PC-9 (cell line): ENCODE results near the gene HEG1. TPM values are rescaled to one million over a fixed set of nuclear protein-coding genes. Genes with fewer than 3 reads are reported as not detected.
"Not testable (repeated sequence)": the region's sequence is repeated elsewhere in the genome, so short reads cannot be mapped to it uniquely, and the experiment has no call there.

Experiments used
- BruUV-seq: library from RNA; stranded (reverse); fragments of 400-500 nt; replicated peaks from 2 replicates; lab custom pipeline; 2021; lab: Mats Ljungman, UMichigan
- CTCF ChIA-PET: fragments of 300-600 bp; sonication (Branson Sonifier 250); formaldehyde crosslinking; loops from one replicate; lab custom pipeline; 2022; ENCODE audit warnings: antibody characterized with exemption; lab: Charles Lee
- POLR2A ChIA-PET: fragments of 300-600 bp; sonication (Branson Sonifier 250); formaldehyde crosslinking; loops from one replicate; lab custom pipeline; 2022; ENCODE audit warnings: antibody characterized with exemption; ENCODE audit not compliant: unreplicated experiment; lab: Charles Lee
- DNase-seq, 2 experiments: peaks; one replicate each; pipeline versions ENCODE4 v3.0.0 to v3.0.0-alpha.2; 2015 to 2022; ENCODE audit warnings: mixed read lengths in 1 of 2
- H2AFZ ChIP-seq: fragments of 200-600 bp; sonication (generic); 2 replicates; pipeline ENCODE4 v1.8.1; 2017; ENCODE audit warnings: antibody characterized with exemption
- H3F3A ChIP-seq: fragments of 200-600 bp; sonication (generic); 2 replicates; pipeline ENCODE4 v1.8.1; 2017; ENCODE audit warnings: antibody characterized with exemption, mild to moderate bottlenecking, low read depth; ENCODE audit not compliant: insufficient read depth
- H3K27ac ChIP-seq: fragments of 200-600 bp; sonication (generic); 2 replicates; pipeline ENCODE4 v1.6.1; 2016; ENCODE audit warnings: mixed run types
- H3K27me3 ChIP-seq: fragments of 200-600 bp; sonication (generic); 2 replicates; pipeline ENCODE4 v1.6.1; 2016; ENCODE audit warnings: low read depth, mixed run types; ENCODE audit not compliant: insufficient read depth
- H3K36me3 ChIP-seq: fragments of 200-600 bp; sonication (generic); 2 replicates; pipeline ENCODE4 v1.6.1; 2016; ENCODE audit warnings: low read depth, mixed run types
- H3K4me1 ChIP-seq: fragments of 200-600 bp; sonication (generic); replicated peaks from 2 replicates; pipeline ENCODE4 v1.6.1; 2016; ENCODE audit warnings: mixed run types; ENCODE audit not compliant: insufficient read depth
- H3K4me2 ChIP-seq: fragments of 200-600 bp; sonication (generic); 2 replicates; pipeline ENCODE4 v1.6.1; 2017; ENCODE audit warnings: mixed run types
- H3K4me3 ChIP-seq: fragments of 200-600 bp; sonication (generic); 2 replicates; pipeline ENCODE4 v1.6.1; 2016; ENCODE audit warnings: mixed run types
- H3K79me2 ChIP-seq: fragments of 200-600 bp; sonication (generic); 2 replicates; pipeline ENCODE4 v1.6.1; 2017; ENCODE audit warnings: low read depth, mixed run types
- H3K9me2 ChIP-seq: fragments of 200-600 bp; sonication (generic); 2 replicates; pipeline ENCODE4 v1.8.1; 2017; ENCODE audit warnings: mild to moderate bottlenecking; ENCODE audit not compliant: insufficient read depth
- H3K9me3 ChIP-seq: fragments of 200-600 bp; sonication (generic); 2 replicates; pipeline ENCODE4 v1.8.1; 2016; ENCODE audit warnings: low read depth; ENCODE audit not compliant: insufficient read depth
- H4K20me1 ChIP-seq: fragments of 200-600 bp; sonication (generic); 2 replicates; pipeline ENCODE4 v1.8.1; 2017; ENCODE audit not compliant: insufficient read depth
- CTCF ChIP-seq: fragments of 200-600 bp; sonication (generic); conservative IDR thresholded peaks from 2 replicates; pipeline ENCODE4 v1.6.1; 2017; ENCODE audit warnings: mixed run types, antibody characterized with exemption, mild to moderate bottlenecking, moderate library complexity
- EZH2 ChIP-seq: fragments of 200-600 bp; sonication (generic); IDR thresholded peaks from 2 replicates; pipeline ENCODE4 v1.8.0; 2017; ENCODE audit warnings: antibody characterized with exemption, low read depth
- intact Hi-C: fragments of 100-400 bp; cut with micrococcal nuclease; formaldehyde crosslinking; loops from one replicate; pipeline ENCODE4 v1.10.0; 2022; ENCODE audit not compliant: unreplicated experiment
- total RNA-seq: library from RNA; stranded (reverse); gene quantifications from 2 replicates; pipeline ENCODE4 v1.2.3, GENCODE V29; 2021

HEG1 gene
- total RNA-seq, 1 experiment from 2014 or later: 33.5 TPM

DNA sequence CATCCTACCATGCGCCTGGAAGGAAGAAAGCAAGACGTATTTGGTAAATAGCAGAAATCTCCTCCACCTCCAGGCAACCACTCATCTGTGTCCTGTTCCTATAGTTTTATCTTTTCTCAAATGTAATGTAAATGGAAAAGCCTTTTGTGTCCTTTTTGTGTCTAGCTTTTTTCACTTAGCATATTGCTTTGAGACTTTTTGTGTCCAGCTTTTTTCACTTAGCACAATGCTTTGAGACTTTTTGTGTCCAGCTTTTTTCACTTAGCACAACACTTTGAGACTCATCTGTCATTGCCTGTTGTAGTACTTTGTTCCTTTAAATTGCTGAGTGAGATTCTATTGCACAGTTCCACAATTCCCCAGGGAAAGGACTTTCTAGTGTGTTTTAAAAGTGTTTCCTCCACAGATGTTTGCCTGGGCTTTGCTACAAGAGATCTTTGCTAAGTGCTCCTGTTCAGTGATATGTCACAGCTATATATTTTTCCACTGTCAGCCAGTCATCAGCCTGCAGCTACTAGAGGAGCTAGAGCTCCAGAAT, 93.3 kb downstream of the HEG1 start:
- H3K79me2 ChIP-seq: no peaks in the 10 kb centered on the region
- H3K4me2 ChIP-seq: no peak overlapping the region
- no peak overlapping the region for H3K27ac ChIP-seq
- H4K20me1 ChIP-seq: no peaks in the 10 kb centered on the region
- H3K27me3 ChIP-seq: no peaks in the 10 kb centered on the region
- H3K4me3 ChIP-seq: no peak overlapping the region
- ChIA-PET CTCF (no interaction called here), POLR2A (no interaction called here)
- intact Hi-C loops: no loop called here
- H2AFZ ChIP-seq: no peak overlapping the region
- no peaks in the 10 kb centered on the region for H3K9me2 ChIP-seq
- no peaks in the 10 kb centered on the region; the same call in 1 of the 2 replicates for H3K4me1 ChIP-seq
- BruUV-seq: no TSS peak
- H3F3A ChIP-seq: no peaks in the 10 kb centered on the region
- H3K9me3 ChIP-seq: no peaks in the 10 kb centered on the region
- TF ChIP-seq CTCF: no peak
- TF ChIP-seq EZH2: no peak
- DNase-seq: no peak
- no peaks in the 10 kb centered on the region for H3K36me3 ChIP-seq

- POLR2A ChIA-PET: no interaction called here
- no peaks in the 10 kb centered on the region for H3K79me2 ChIP-seq
- no peak overlapping the region for H3K27ac ChIP-seq
- no peaks in the 10 kb centered on the region for H3K36me3 ChIP-seq
- no peak for TF ChIP-seq EZH2
- TF ChIP-seq CTCF: no peak
- no peak for DNase-seq
- CTCF ChIA-PET: no interaction called here
- no TSS peak for BruUV-seq
- H3K27me3 ChIP-seq: no peaks in the 10 kb centered on the region
- H3K9me2 ChIP-seq: no peaks in the 10 kb centered on the region
- no peaks in the 10 kb centered on the region for H3K9me3 ChIP-seq
- no peaks in the 10 kb centered on the region for H3F3A ChIP-seq
- H3K4me2 ChIP-seq: no peak overlapping the region
- intact Hi-C loops: no loop called here
- no peak overlapping the region for H3K4me3 ChIP-seq
- H3K4me1 ChIP-seq: no peaks in the 10 kb centered on the region; the same call in 1 of the 2 replicates
- no peak overlapping the region for H2AFZ ChIP-seq
- no peaks in the 10 kb centered on the region for H4K20me1 ChIP-seq
These were observed 95.1 kb downstream of the HEG1 start for GRCh38 chr3:124960698-124961097.

- ChIA-PET POLR2A (no interaction called here), CTCF (no interaction called here)
- no peaks in the 10 kb centered on the region for H3K9me2 ChIP-seq
- H3F3A ChIP-seq: no peaks in the 10 kb centered on the region
- no peak for DNase-seq
- H4K20me1 ChIP-seq: no peaks in the 10 kb centered on the region
- TF ChIP-seq EZH2: no peak
- no peak for TF ChIP-seq CTCF
- H3K79me2 ChIP-seq: no peaks in the 10 kb centered on the region
- H3K27me3 ChIP-seq: no peaks in the 10 kb centered on the region
- H2AFZ ChIP-seq: no peak overlapping the region
- H3K4me3 ChIP-seq: no peak overlapping the region
- no peak overlapping the region for H3K27ac ChIP-seq
- H3K4me1 ChIP-seq: no peaks in the 10 kb centered on the region; the same call in 1 of the 2 replicates
- H3K36me3 ChIP-seq: no peaks in the 10 kb centered on the region
- intact Hi-C loops: no loop called here
- no peaks in the 10 kb centered on the region for H3K9me3 ChIP-seq
- H3K4me2 ChIP-seq: no peak overlapping the region
- BruUV-seq: no TSS peak
These were observed 95.7 kb downstream of the HEG1 start for GRCh38 chr3:124960105-124960504.

- H3K9me3 ChIP-seq, H3K4me3 ChIP-seq, DNase-seq, H3K4me1 ChIP-seq, H4K20me1 ChIP-seq, CTCF ChIA-PET, H3F3A ChIP-seq, H3K9me2 ChIP-seq, POLR2A ChIA-PET, H3K27ac ChIP-seq, H3K36me3 ChIP-seq, BruUV-seq, H2AFZ ChIP-seq, intact Hi-C loops, H3K4me2 ChIP-seq, H3K79me2 ChIP-seq, H3K27me3 ChIP-seq: not testable (repeated sequence)
These were observed 97.8 kb downstream of the HEG1 start for GRCh38 chr3:124957951-124958350.
